K562 (cell line): ENCODE results near the gene MLST8. TPM values are rescaled to one million over a fixed set of nuclear protein-coding genes. Genes with fewer than 3 reads are reported as not detected.

Experiments
- CHD7 ChIP-seq: fragments of 200-600 bp; sonication (generic); IDR thresholded peaks from one replicate; pipeline ENCODE4 v1.6.1; 2012; ENCODE audit warnings: mild to moderate bottlenecking, low read depth, low read length, inconsistent platforms
- DIDO1 ChIP-seq: fragments of 450-650 bp; IDR thresholded peaks from 2 replicates; pipeline ENCODE4 v1.6.1; 2016; ENCODE audit warnings: low read depth, missing biosample characterization, missing genetic modification characterization
- GMEB1 ChIP-seq: fragments of 250-450 bp; sonication (Bioruptor Pico); IDR thresholded peaks from 2 replicates; pipeline ENCODE4 v1.4.0; 2020; ENCODE audit warnings: mild to moderate bottlenecking
- HDGF ChIP-seq: fragments of 450-650 bp; IDR thresholded peaks from 2 replicates; pipeline ENCODE4 v1.6.1; 2016
- MXD1 ChIP-seq: fragments of 250-450 bp; sonication (Bioruptor Pico); IDR thresholded peaks from 2 replicates; pipeline ENCODE4 v1.8.0; 2021; ENCODE audit warnings: borderline replicate concordance, mild to moderate bottlenecking, moderate library complexity; ENCODE audit not compliant: poor library complexity, severe bottlenecking
- RFX1 ChIP-seq: fragments of 450-650 bp; IDR thresholded peaks from 2 replicates; pipeline ENCODE4 v1.6.1; 2016; ENCODE audit warnings: mild to moderate bottlenecking, moderate library complexity
- SAP30 ChIP-seq: fragments of 200-600 bp; sonication (generic); IDR thresholded peaks from 2 replicates; pipeline ENCODE4 v1.6.1; 2012; ENCODE audit warnings: borderline replicate concordance, low read depth, mild to moderate bottlenecking, moderate library complexity, low read length, control low read depth, inconsistent platforms; ENCODE audit not compliant: insufficient read depth, poor library complexity, severe bottlenecking
- TEAD1 ChIP-seq, 2 experiments: fragments of 450-650 bp in 1 of 2; sonication (generic) in 1 of 2; formaldehyde crosslinking; IDR thresholded peaks; 2 replicates each; pipeline versions ENCODE4 v1.4.0 to v1.8.0; 2020 to 2022; ENCODE audit warnings: mild to moderate bottlenecking in 2 of 2, missing genetic modification reagents in 1 of 2
- polyA plus RNA-seq, 8 experiments: library from polyadenylated mRNA; depleted of rRNA in 4 of 8; stranded (reverse) in 5 of 8; unstranded in 3 of 8; fragments of >200 nt; fragmentation: Nextera tagmentation in 2 of 8; fragmentation: Illumina TruSeq in 1 of 8; extraction: Ambion mirVana in 2 of 8; extraction: Trizol in 1 of 8; gene quantifications; 2 replicates each; pipeline versions ENCODE4 v1.2.1 to v1.2.3, GENCODE V29; 2011 to 2014; ENCODE audit warnings: inconsistent platforms in 1 of 8, missing spikeins in 1 of 8
- total RNA-seq, 7 experiments: library from RNA; depleted of rRNA in 6 of 7; stranded (reverse); fragments of >200 nt in 6 of 7; fragmentation: Illumina TruSeq in 2 of 7; extraction: Trizol in 2 of 7; gene quantifications; 2 replicates each; pipeline versions ENCODE4 v1.2.1 to v1.2.3, GENCODE V29; 2011 to 2021; ENCODE audit warnings: low replicate concordance in 1 of 7

Gene MLST8
- total and polyA plus RNA-seq, 9 of the 15 experiments (the other 6 are each of a cell fraction or from before 2014, with no cell fraction given): 1.5 to 116 (median 43.3) TPM

- no peak for TF ChIP-seq CHD7
- no peak for TF ChIP-seq SAP30
- TF ChIP-seq DIDO1 (tag): no peak
- TF ChIP-seq HDGF: no peak
- TF ChIP-seq RFX1: no peak
- TF ChIP-seq GMEB1 (CRISPR knock-in tag): no peak
- no peak for TF ChIP-seq TEAD1 (CRISPR knock-in tag; IDR thresholded peaks at IDR 0.05)
- TF ChIP-seq MXD1: no peak
- TF ChIP-seq, all 486 proteins: peak for 0
Observed at GRCh38 chr16:2173366-2173765, 31.9 kb upstream of the MLST8 start (continued).
